HUES48 (cell line): ENCODE measurements around the gene OR52A5.
"Not testable (repeated sequence)": the region's sequence is repeated elsewhere in the genome, so short reads cannot be mapped to it uniquely, and the experiment has no call there.

Experiments used
- H3K27ac ChIP-seq: one replicate; pipeline ENCODE4 v1.7.0; 2013; ENCODE audit warnings: low read depth, low read length, inconsistent platforms
- H3K27me3 ChIP-seq: 2 replicates; pipeline ENCODE4 v1.6.1; 2013; ENCODE audit warnings: mild to moderate bottlenecking, low read length; ENCODE audit not compliant: control insufficient read depth, insufficient read depth
- H3K36me3 ChIP-seq: 2 replicates; pipeline ENCODE4 v1.6.1; 2013; ENCODE audit warnings: low read length; ENCODE audit not compliant: control insufficient read depth, insufficient read depth
- H3K4me1 ChIP-seq: 2 replicates; pipeline ENCODE4 v1.6.1; 2013; ENCODE audit warnings: mild to moderate bottlenecking, low read length; ENCODE audit not compliant: control insufficient read depth, insufficient read depth
- H3K4me3 ChIP-seq: 2 replicates; pipeline ENCODE4 v1.5.1; 2013; ENCODE audit warnings: mild to moderate bottlenecking, low read depth, low read length
- H3K9ac ChIP-seq: 2 replicates; pipeline ENCODE4 v1.6.1; 2013; ENCODE audit warnings: mild to moderate bottlenecking, low read depth, low read length, moderate library complexity
- H3K9me3 ChIP-seq: 2 replicates; pipeline ENCODE4 v1.6.1; 2013; ENCODE audit warnings: low read length; ENCODE audit not compliant: control insufficient read depth, insufficient read depth

OR52A5 gene

GRCh38 chr11:5137996-5138395, at the start of gene OR52A5:
OR52A5 (minus strand) TSS chr11:5138356; CDS start chr11:5132642, 5,714 bp downstream.
- peaks cover 17% of the 10 kb centered on the region for H3K4me1 ChIP-seq
- H3K27me3 ChIP-seq, result no peaks in the 10 kb centered on the region
- H3K36me3 ChIP-seq, result no peaks in the 10 kb centered on the region
- no peak within 1 kb of the TSS for H3K9ac ChIP-seq
- H3K4me3 ChIP-seq, result no peak within 1 kb of the TSS
- H3K27ac ChIP-seq, result no peak within 1 kb of the TSS
- no peaks in the 10 kb centered on the region for H3K9me3 ChIP-seq

GRCh38 chr11:5178046-5178837, 40.1 kb upstream of the OR52A5 start:
- H3K27me3 ChIP-seq, result no peaks in the 10 kb centered on the region
- no peak overlapping the region for H3K4me3 ChIP-seq
- H3K4me1 ChIP-seq, result no peaks in the 10 kb centered on the region
- no peaks in the 10 kb centered on the region for H3K36me3 ChIP-seq
- no peak overlapping the region for H3K9ac ChIP-seq
- no peak overlapping the region for H3K27ac ChIP-seq
- H3K9me3 ChIP-seq, result no peaks in the 10 kb centered on the region

GRCh38 chr11:5174934-5175333, 36.8 kb upstream of the OR52A5 start:
- Histone ChIP-seq H3K27ac (no peak overlapping the region), H3K4me3 (no peak overlapping the region), H3K27me3 (no peaks in the 10 kb centered on the region), H3K9ac (no peak overlapping the region), H3K9me3 (no peaks in the 10 kb centered on the region), H3K4me1 (no peaks in the 10 kb centered on the region), H3K36me3 (no peaks in the 10 kb centered on the region)

- no peaks in the 10 kb centered on the region for H3K9me3 ChIP-seq
- H3K27ac ChIP-seq, result no peak overlapping the region
- H3K4me1 ChIP-seq, result peaks cover 6% of the 10 kb centered on the region; the same call in 1 of the 2 replicates
- no peak overlapping the region for H3K4me3 ChIP-seq
- no peak overlapping the region for H3K9ac ChIP-seq
- H3K27me3 ChIP-seq, result no peaks in the 10 kb centered on the region
- no peaks in the 10 kb centered on the region for H3K36me3 ChIP-seq
Measured at GRCh38 chr11:5171856-5172255, 33.7 kb upstream of the OR52A5 start.

- H3K27ac ChIP-seq, result peak overlapping the region; percentile 58
- not testable (repeated sequence) for H3K9ac ChIP-seq, H3K36me3 ChIP-seq, H3K9me3 ChIP-seq, H3K27me3 ChIP-seq, H3K4me3 ChIP-seq
- peaks cover 15% of the 10 kb centered on the region for H3K4me1 ChIP-seq
Measured at GRCh38 chr11:5165898-5166297, 27.7 kb upstream of the OR52A5 start.

GRCh38 chr11:5164807-5165206, 26.7 kb upstream of the OR52A5 start:
- H3K36me3 ChIP-seq, H3K4me3 ChIP-seq, H3K9me3 ChIP-seq, H3K27me3 ChIP-seq, H3K27ac ChIP-seq, H3K9ac ChIP-seq: not testable (repeated sequence)
- H3K4me1 ChIP-seq, result peaks cover 15% of the 10 kb centered on the region

- H3K9me3 ChIP-seq, H3K4me1 ChIP-seq, H3K27ac ChIP-seq, H3K36me3 ChIP-seq, H3K27me3 ChIP-seq, H3K9ac ChIP-seq, H3K4me3 ChIP-seq: not testable (repeated sequence)
Measured at GRCh38 chr11:5161045-5161444, 22.9 kb upstream of the OR52A5 start.

- not testable (repeated sequence) for H3K9me3 ChIP-seq, H3K27ac ChIP-seq, H3K36me3 ChIP-seq, H3K9ac ChIP-seq, H3K4me3 ChIP-seq, H3K27me3 ChIP-seq, H3K4me1 ChIP-seq
Measured at GRCh38 chr11:5160217-5160616, 22.1 kb upstream of the OR52A5 start.

- H3K4me1 ChIP-seq, result no peaks in the 10 kb centered on the region
- no peak overlapping the region for H3K27ac ChIP-seq
- H3K4me3 ChIP-seq, result no peak overlapping the region
- no peak overlapping the region for H3K9ac ChIP-seq
- no peaks in the 10 kb centered on the region for H3K36me3 ChIP-seq
- H3K27me3 ChIP-seq, result no peaks in the 10 kb centered on the region
- peaks cover 3% of the 10 kb centered on the region; the same call in 1 of the 2 replicates for H3K9me3 ChIP-seq
Measured at GRCh38 chr11:5159806-5160205, 21.6 kb upstream of the OR52A5 start.

GRCh38 chr11:5154657-5155056, 16.5 kb upstream of the OR52A5 start, which contains the start of gene OR52A1:
OR52A1 (minus strand) TSS chr11:5154757; CDS start chr11:5152369, 2,388 bp downstream.
- Histone ChIP-seq H3K9me3 (peaks cover 3% of the 10 kb centered on the region; the same call in 1 of the 2 replicates), H3K27ac (no peak within 1 kb of the TSS), H3K4me3 (no peak within 1 kb of the TSS), H3K9ac (no peak within 1 kb of the TSS), H3K36me3 (no peaks in the 10 kb centered on the region), H3K4me1 (no peaks in the 10 kb centered on the region), H3K27me3 (no peaks in the 10 kb centered on the region)

GRCh38 chr11:5153574-5154431, 15.6 kb upstream of the OR52A5 start:
- Histone ChIP-seq H3K36me3 (no peaks in the 10 kb centered on the region), H3K4me3 (no peak overlapping the region), H3K9me3 (no peaks in the 10 kb centered on the region), H3K27ac (no peak overlapping the region), H3K9ac (no peak overlapping the region), H3K27me3 (no peaks in the 10 kb centered on the region), H3K4me1 (no peaks in the 10 kb centered on the region)
